ENCODE measurements around the gene CXCL14. TPM values are rescaled to one million over a fixed set of nuclear protein-coding genes. Genes with fewer than 3 reads are reported as not detected.

Gene CXCL14
- total and polyA plus RNA-seq, 2 donors (not counting 1 experiment from before 2014, with no cell fraction given) = 0.17 TPM; not detected in 1

GRCh38 chr5:135591277-135591676 lies 12.5 kb upstream of the CXCL14 start:
- no peak overlapping the region for H3K9ac ChIP-seq (ENCODE audit: insufficient read depth, low read length)
- no peak for DNase-seq (ENCODE audit: low read depth in 2 of 2)
- no peak overlapping the region for H2AFZ ChIP-seq (ENCODE audit: low read length)
- H3K4me2 ChIP-seq (ENCODE audit: extremely low read depth, insufficient read depth, low read length) = no peak overlapping the region
- H3K9me3 ChIP-seq (ENCODE audit: control insufficient read depth, insufficient read depth, low read depth, low read length) = no peaks in the 10 kb centered on the region
- no peaks in the 10 kb centered on the region for H3K4me1 ChIP-seq (ENCODE audit: control insufficient read depth, extremely low read depth, insufficient read depth, low read length)
- no peak overlapping the region for H3K27ac ChIP-seq (ENCODE audit: insufficient read depth, low read length)
- no peaks in the 10 kb centered on the region for H4K20me1 ChIP-seq (ENCODE audit: control insufficient read depth, extremely low read depth, insufficient read depth, low read length)
- no peaks in the 10 kb centered on the region for H3K27me3 ChIP-seq (ENCODE audit: control insufficient read depth, insufficient read depth, low read length)
- H3K79me2 ChIP-seq (ENCODE audit: control insufficient read depth, insufficient read depth, low read length) = no peaks in the 10 kb centered on the region
- H3K36me3 ChIP-seq (ENCODE audit: control insufficient read depth, insufficient read depth, low read length) = no peaks in the 10 kb centered on the region
- H3K4me3 ChIP-seq (replicated peaks in 1 of 4; ENCODE audit: control extremely low read depth in 1 of 4, insufficient read depth in 1 of 4, low read depth in 3 of 4, low read length in 4 of 4) = no peak overlapping the region
- TF ChIP-seq CTCF (conservative IDR thresholded peaks at IDR 0.05 in 1 of 2, IDR thresholded peaks at IDR 0.05 in 1 of 2; ENCODE audit: low read depth in 1 of 2, low read length in 2 of 2) (no peak), EZH2 (IDR thresholded peaks at IDR 0.05; ENCODE audit: low read length, missing control alignments) (no peak)

DNA sequence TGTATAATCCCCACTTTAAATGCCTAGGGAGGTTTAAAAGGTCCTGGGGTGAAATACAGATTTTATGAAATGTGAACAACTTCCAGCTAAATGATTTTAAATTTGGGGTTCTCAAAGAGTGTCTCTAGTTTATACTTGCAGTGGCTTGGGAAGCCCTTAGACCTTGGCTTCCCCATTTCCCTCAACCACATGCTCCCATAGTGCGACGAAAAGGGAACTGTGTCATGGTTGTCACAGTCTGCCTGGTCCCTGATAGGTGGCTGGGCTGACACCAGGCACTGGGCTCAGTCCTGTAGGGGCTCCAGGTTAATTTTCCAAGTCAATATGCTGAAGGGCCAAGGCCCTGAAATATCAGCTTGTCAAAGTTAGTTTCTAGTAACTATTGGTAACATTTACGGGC lies 10.4 kb upstream of the CXCL14 start:
- Histone ChIP-seq H3K27ac (ENCODE audit: insufficient read depth, low read length) (no peak overlapping the region), H3K9me3 (ENCODE audit: control insufficient read depth, insufficient read depth, low read depth, low read length) (no peaks in the 10 kb centered on the region), H3K4me3 (replicated peaks in 1 of 4; ENCODE audit: control extremely low read depth in 1 of 4, insufficient read depth in 1 of 4, low read depth in 3 of 4, low read length in 4 of 4) (no peak overlapping the region), H3K9ac (ENCODE audit: insufficient read depth, low read length) (no peak overlapping the region), H4K20me1 (ENCODE audit: control insufficient read depth, extremely low read depth, insufficient read depth, low read length) (no peaks in the 10 kb centered on the region), H2AFZ (ENCODE audit: low read length) (no peak overlapping the region), H3K27me3 (ENCODE audit: control insufficient read depth, insufficient read depth, low read length) (no peaks in the 10 kb centered on the region), H3K4me2 (ENCODE audit: extremely low read depth, insufficient read depth, low read length) (no peak overlapping the region), H3K4me1 (ENCODE audit: control insufficient read depth, extremely low read depth, insufficient read depth, low read length) (no peaks in the 10 kb centered on the region), H3K36me3 (ENCODE audit: control insufficient read depth, insufficient read depth, low read length) (no peaks in the 10 kb centered on the region), H3K79me2 (ENCODE audit: control insufficient read depth, insufficient read depth, low read length) (no peaks in the 10 kb centered on the region)
- no peak for DNase-seq (ENCODE audit: low read depth in 2 of 2)
- TF ChIP-seq EZH2 (IDR thresholded peaks at IDR 0.05; ENCODE audit: low read length, missing control alignments) = no peak
- no peak for TF ChIP-seq CTCF (conservative IDR thresholded peaks at IDR 0.05 in 1 of 2, IDR thresholded peaks at IDR 0.05 in 1 of 2; ENCODE audit: low read depth in 1 of 2, low read length in 2 of 2)

- DNase-seq (ENCODE audit: low read depth in 2 of 2) = no peak
- no peaks in the 10 kb centered on the region for H4K20me1 ChIP-seq (ENCODE audit: control insufficient read depth, extremely low read depth, insufficient read depth, low read length)
- no peak overlapping the region for H3K4me3 ChIP-seq (replicated peaks in 1 of 4; ENCODE audit: control extremely low read depth in 1 of 4, insufficient read depth in 1 of 4, low read depth in 3 of 4, low read length in 4 of 4)
- H3K36me3 ChIP-seq (ENCODE audit: control insufficient read depth, insufficient read depth, low read length) = no peaks in the 10 kb centered on the region
- no peak overlapping the region for H2AFZ ChIP-seq (ENCODE audit: low read length)
- no peaks in the 10 kb centered on the region for H3K79me2 ChIP-seq (ENCODE audit: control insufficient read depth, insufficient read depth, low read length)
- H3K27me3 ChIP-seq (ENCODE audit: control insufficient read depth, insufficient read depth, low read length) = no peaks in the 10 kb centered on the region
- H3K4me2 ChIP-seq (ENCODE audit: extremely low read depth, insufficient read depth, low read length) = no peak overlapping the region
- TF ChIP-seq EZH2 (IDR thresholded peaks at IDR 0.05; ENCODE audit: low read length, missing control alignments) (no peak), CTCF (conservative IDR thresholded peaks at IDR 0.05 in 1 of 2, IDR thresholded peaks at IDR 0.05 in 1 of 2; ENCODE audit: low read depth in 1 of 2, low read length in 2 of 2) (no peak)
- H3K4me1 ChIP-seq (ENCODE audit: control insufficient read depth, extremely low read depth, insufficient read depth, low read length) = no peaks in the 10 kb centered on the region
- no peak overlapping the region for H3K9ac ChIP-seq (ENCODE audit: insufficient read depth, low read length)
- no peaks in the 10 kb centered on the region for H3K9me3 ChIP-seq (ENCODE audit: control insufficient read depth, insufficient read depth, low read depth, low read length)
- H3K27ac ChIP-seq (ENCODE audit: insufficient read depth, low read length) = no peak overlapping the region
Measured at GRCh38 chr5:135587721-135588663, 9.2 kb upstream of the CXCL14 start.

Measured in fibroblast of lung (primary cell).